T follicular helper cell (primary cell): Measurements from ENCODE around the gene CYSRT1.

Experiments used
- DNase-seq: peaks from one replicate; pipeline ENCODE4 v3.0.0-alpha.2; 2020; ENCODE audit warnings: low read depth

The CYSRT1 gene

DNA sequence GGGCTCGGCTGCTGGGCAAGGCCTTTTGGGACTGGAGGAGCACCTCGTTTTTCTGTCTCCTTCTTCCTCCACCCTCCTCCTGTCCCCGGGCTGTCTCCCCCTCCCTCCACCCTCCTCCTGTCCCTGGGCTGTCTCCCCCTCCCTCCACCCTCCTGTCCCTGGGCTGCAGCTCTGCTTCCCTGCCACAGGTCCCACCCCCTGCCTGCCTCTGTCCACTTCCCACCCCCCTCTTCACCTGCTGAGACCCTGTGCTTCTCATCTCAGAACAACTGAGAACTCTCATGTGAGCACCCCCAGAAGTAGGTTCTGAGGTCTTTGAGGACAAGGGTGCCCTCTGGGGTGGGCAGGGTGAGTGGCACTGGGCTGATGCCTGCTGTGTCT lies 46.7 kb downstream of the CYSRT1 start:
- no peak for DNase-seq

DNA sequence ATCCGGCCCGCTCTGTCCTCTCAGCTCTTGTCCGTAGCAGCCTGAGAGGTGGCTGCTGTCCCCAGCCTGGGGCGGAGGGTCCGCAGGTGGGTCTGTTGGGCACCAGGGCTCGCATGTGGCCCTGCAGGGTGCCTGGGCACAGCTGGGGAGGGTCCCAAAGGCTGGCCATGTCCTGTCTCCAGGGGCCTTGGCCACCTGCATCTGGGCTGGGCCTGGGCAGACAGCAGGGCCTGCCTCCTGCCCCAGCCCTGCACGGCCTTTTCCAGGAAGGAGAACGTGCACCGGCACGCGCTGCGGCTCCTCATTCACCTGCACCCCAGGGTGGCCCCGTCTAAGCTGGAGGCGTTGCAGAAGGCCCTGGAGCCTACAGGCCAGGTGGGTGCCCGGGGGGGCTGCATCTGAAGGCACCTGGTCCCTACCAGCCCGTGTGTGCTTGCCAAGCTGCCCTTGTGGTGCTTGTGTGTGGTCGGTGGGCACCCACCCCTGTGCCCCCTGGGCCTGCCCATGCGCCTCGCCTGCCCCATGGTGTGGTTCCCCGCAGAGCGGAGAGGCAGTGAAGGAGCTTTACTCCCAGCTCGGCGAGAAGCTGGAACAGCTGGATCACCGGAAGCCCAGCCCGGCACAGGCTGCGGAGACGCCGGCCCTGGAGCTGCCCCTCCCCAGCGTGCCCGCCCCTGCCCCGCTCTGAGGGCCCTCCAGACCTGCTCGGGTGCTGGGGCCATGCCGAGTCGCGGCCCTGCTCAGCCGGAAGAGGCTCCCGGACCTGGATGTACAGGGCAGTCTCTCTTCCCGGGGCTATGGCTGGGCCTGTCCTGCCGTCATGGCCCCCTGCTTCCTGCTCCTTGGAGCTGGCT lies 47.5 kb downstream of the CYSRT1 start:
- no peak for DNase-seq

DNA sequence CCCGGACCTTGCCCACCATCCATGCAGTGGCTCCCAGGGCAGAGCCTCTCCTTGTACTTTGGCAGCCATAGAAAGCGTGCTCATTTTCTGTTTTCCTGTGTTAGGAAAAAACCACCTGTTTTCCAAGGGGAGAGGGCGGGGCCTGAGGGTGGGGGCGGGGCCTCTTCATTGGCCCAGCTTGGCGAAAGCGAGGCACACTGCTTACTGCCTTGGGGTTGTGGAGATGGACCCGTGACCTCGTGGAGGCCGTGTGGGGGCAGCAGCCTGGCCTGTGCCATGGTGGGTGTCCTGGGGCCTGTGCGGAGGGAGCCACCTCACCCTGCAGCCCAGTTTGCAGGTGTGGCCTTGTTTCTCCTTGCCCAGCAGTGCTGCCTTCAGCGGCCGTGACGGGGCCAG lies 48.1 kb downstream of the CYSRT1 start:
- no peak for DNase-seq

DNA sequence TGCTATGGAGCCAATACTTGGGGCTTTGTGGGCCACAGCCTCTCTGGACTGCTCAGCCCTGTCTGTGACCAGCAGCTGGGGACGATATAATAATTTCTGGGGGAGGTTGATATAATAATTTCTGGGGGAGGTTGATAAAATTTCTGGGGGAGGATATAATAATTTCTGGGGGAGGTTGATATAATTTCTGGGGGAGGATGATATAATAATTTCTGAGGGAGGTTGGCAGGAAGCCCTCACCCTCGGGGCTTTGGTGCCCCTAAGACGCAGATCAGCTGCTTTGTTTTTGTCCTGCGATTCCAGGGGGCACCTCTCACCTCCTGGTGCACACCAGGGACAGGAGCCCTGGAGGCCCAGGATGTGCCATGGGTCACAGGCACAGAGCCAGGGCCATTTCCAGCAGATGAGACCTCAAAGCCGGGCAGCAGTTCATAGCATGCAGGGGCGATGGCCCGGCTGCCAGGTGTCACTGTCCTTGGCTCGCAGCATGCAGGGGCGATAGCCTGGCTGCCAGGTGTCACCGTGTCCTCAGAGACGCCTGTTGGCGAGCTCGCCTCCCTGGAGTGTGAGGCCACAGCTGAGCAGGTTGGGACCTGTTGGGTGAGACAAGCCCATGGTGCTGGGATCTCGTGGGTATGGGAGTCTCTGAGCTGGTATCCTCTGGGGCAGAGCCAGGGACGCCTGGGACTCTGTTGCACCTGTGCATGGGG lies 48.8 kb downstream of the CYSRT1 start:
- no peak for DNase-seq

DNA sequence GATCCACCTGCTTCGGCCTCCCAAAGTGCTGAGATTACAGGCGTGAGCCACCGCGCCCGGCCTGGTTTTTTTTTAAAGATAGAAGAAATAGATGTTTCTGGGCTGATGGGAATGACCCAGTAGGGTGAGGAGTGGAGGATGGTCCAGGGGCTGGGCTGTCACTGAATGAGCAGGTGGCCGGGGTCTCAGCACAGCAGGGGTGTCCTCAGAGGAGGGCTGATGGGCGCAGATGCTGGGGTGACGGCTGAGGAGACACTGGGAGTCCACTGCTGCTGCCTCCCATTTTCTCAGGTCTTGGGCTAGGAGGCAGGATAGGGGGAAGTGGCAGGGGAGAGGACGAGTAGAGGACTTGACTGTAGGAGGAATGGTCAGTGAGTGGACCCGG lies 50.2 kb downstream of the CYSRT1 start:
- DNase-seq, result no peak
